CD4-positive, alpha-beta memory T cell (primary cell): ENCODE measurements around the gene GOLGA8T. TPM values are rescaled to one million over a fixed set of nuclear protein-coding genes. Genes with fewer than 3 reads are reported as not detected.
"Not testable (repeated sequence)": the region's sequence is repeated elsewhere in the genome, so short reads cannot be mapped to it uniquely, and the experiment has no call there.

ENCODE experiments used
- CTCF ChIA-PET: fragments of 350-600 bp; sonication (Branson Sonifier 250); formaldehyde crosslinking; loops from one replicate; lab custom pipeline; 2021; ENCODE audit warnings: inconsistent platforms; ENCODE audit not compliant: partially characterized antibody; lab: Charles Lee
- POLR2A ChIA-PET: fragments of 350-600 bp; sonication (Branson Sonifier 250); formaldehyde crosslinking; loops from one replicate; lab custom pipeline; 2021; ENCODE audit not compliant: partially characterized antibody; lab: Charles Lee
- DNase-seq, 5 donors: peaks; one replicate each; pipeline versions ENCODE4 v3.0.0 to v3.0.0-alpha.2; 2020 to 2022; ENCODE audit warnings: mixed read lengths in 1 of 5
- H3K27ac ChIP-seq: one replicate; pipeline ENCODE4 v1.7.0; 2013; ENCODE audit warnings: low read depth, low read length
- H3K27me3 ChIP-seq: 2 replicates; pipeline ENCODE4 v1.7.0; 2013; ENCODE audit warnings: mild to moderate bottlenecking, low read length, moderate library complexity; ENCODE audit not compliant: insufficient read depth
- H3K36me3 ChIP-seq: 2 replicates; pipeline ENCODE4 v1.7.0; 2013; ENCODE audit warnings: mild to moderate bottlenecking, low read length, moderate library complexity; ENCODE audit not compliant: insufficient read depth
- H3K4me1 ChIP-seq: 2 replicates; pipeline ENCODE4 v1.7.0; 2013; ENCODE audit warnings: mild to moderate bottlenecking, low read length, moderate library complexity; ENCODE audit not compliant: insufficient read depth
- H3K4me3 ChIP-seq, 2 donors: one replicate each; pipeline ENCODE4 v1.7.0; 2013; ENCODE audit warnings: low read length in 2 of 2, mild to moderate bottlenecking in 1 of 2
- H3K9me3 ChIP-seq, 2 donors: one replicate each; pipeline ENCODE4 v1.7.0; 2013; ENCODE audit warnings: low read length in 2 of 2, control low read depth in 1 of 2; ENCODE audit not compliant: control insufficient read depth in 1 of 2
- H3K27ac Mint-ChIP-seq, 7 donors: one replicate each; pipeline ENCODE4 v1.8.0; 2020 to 2021; ENCODE audit warnings: mixed read lengths in 7 of 7, mild to moderate bottlenecking in 6 of 7, inconsistent platforms in 3 of 7, moderate library complexity in 3 of 7
- H3K27me3 Mint-ChIP-seq, 2 donors: one replicate each; pipeline ENCODE4 v1.8.0; 2020 to 2021; ENCODE audit warnings: mixed read lengths in 2 of 2
- H3K36me3 Mint-ChIP-seq, 2 donors: one replicate each; pipeline ENCODE4 v1.8.0; 2020 to 2021; ENCODE audit warnings: mixed read lengths in 2 of 2, inconsistent platforms in 1 of 2, mild to moderate bottlenecking in 1 of 2
- H3K4me1 Mint-ChIP-seq, 4 donors: one replicate each; pipeline ENCODE4 v1.8.0; 2020 to 2021; ENCODE audit warnings: mixed read lengths in 4 of 4, mild to moderate bottlenecking in 1 of 4
- H3K4me3 Mint-ChIP-seq, 8 donors: one replicate each; pipeline ENCODE4 v1.8.0; 2020 to 2021; ENCODE audit warnings: mixed read lengths in 8 of 8, mild to moderate bottlenecking in 7 of 8, moderate library complexity in 6 of 8, inconsistent platforms in 3 of 8
- H3K9me3 Mint-ChIP-seq, 8 donors: one replicate each; pipeline ENCODE4 v1.8.0; 2020 to 2021; ENCODE audit warnings: mixed read lengths in 8 of 8, mild to moderate bottlenecking in 5 of 8, inconsistent platforms in 3 of 8, moderate library complexity in 1 of 8
- intact Hi-C: fragments of 100-400 bp; cut with micrococcal nuclease; formaldehyde crosslinking; loops from one replicate; pipeline ENCODE4 v1.15.1; 2023
- polyA plus RNA-seq, 2 donors: library from polyadenylated mRNA; unstranded; fragments of 300-500 nt; fragmentation: Illumina TruSeq; gene quantifications; one replicate each; pipeline ENCODE4 v1.2.3, GENCODE V29; 2021
- total RNA-seq, 2 experiments: library from RNA; stranded (reverse); gene quantifications; one replicate each; pipeline ENCODE4 v1.2.3, GENCODE V29; 2021

GOLGA8T gene
- total RNA-seq (under 1 TPM in 1 of 2 experiments, not detected in 1; 0.72 TPM), polyA plus RNA-seq (not detected)

- H3K36me3 ChIP-seq, H3K9me3 Mint-ChIP-seq, DNase-seq, H3K4me3 Mint-ChIP-seq, H3K27me3 ChIP-seq, H3K27ac Mint-ChIP-seq, H3K27ac ChIP-seq, H3K4me1 Mint-ChIP-seq, H3K9me3 ChIP-seq, H3K36me3 Mint-ChIP-seq, CTCF ChIA-PET, H3K4me3 ChIP-seq, intact Hi-C loops, H3K4me1 ChIP-seq, H3K27me3 Mint-ChIP-seq, POLR2A ChIA-PET: not testable (repeated sequence)
Measured at GRCh38 chr15:30134751-30135150, at the start of gene GOLGA8T. GOLGA8T (plus strand) TSS chr15:30135051; CDS start chr15:30135149, 98 bp downstream.

GRCh38 chr15:30097827-30098226, 37.0 kb upstream of the GOLGA8T start:
- H3K27ac ChIP-seq, intact Hi-C loops, H3K27ac Mint-ChIP-seq, H3K4me1 Mint-ChIP-seq, DNase-seq, H3K36me3 ChIP-seq, H3K9me3 Mint-ChIP-seq, H3K27me3 Mint-ChIP-seq, H3K36me3 Mint-ChIP-seq, H3K4me3 Mint-ChIP-seq, H3K9me3 ChIP-seq, H3K4me3 ChIP-seq, H3K4me1 ChIP-seq, POLR2A ChIA-PET, H3K27me3 ChIP-seq, CTCF ChIA-PET: not testable (repeated sequence)

- H3K9me3 Mint-ChIP-seq, CTCF ChIA-PET, H3K27me3 Mint-ChIP-seq, H3K4me1 Mint-ChIP-seq, H3K4me1 ChIP-seq, H3K36me3 ChIP-seq, H3K27ac Mint-ChIP-seq, H3K36me3 Mint-ChIP-seq, H3K9me3 ChIP-seq, POLR2A ChIA-PET, intact Hi-C loops, H3K27me3 ChIP-seq, H3K4me3 ChIP-seq, H3K4me3 Mint-ChIP-seq, H3K27ac ChIP-seq, DNase-seq: not testable (repeated sequence)
Measured at GRCh38 chr15:30102890-30103289, 32.0 kb upstream of the GOLGA8T start.

- H3K27me3 ChIP-seq, POLR2A ChIA-PET, H3K27me3 Mint-ChIP-seq, CTCF ChIA-PET, intact Hi-C loops, H3K36me3 ChIP-seq, H3K9me3 ChIP-seq, H3K27ac Mint-ChIP-seq, H3K4me1 Mint-ChIP-seq, H3K36me3 Mint-ChIP-seq, DNase-seq, H3K4me1 ChIP-seq, H3K9me3 Mint-ChIP-seq, H3K27ac ChIP-seq, H3K4me3 ChIP-seq: not testable (repeated sequence)
- peak overlapping the region in 1 of 8 donors; percentile 26 for H3K4me3 Mint-ChIP-seq
Measured at GRCh38 chr15:30103941-30104507, 30.8 kb upstream of the GOLGA8T start.

- DNase-seq, H3K27ac Mint-ChIP-seq, intact Hi-C loops, H3K27ac ChIP-seq, H3K36me3 Mint-ChIP-seq, H3K9me3 ChIP-seq, H3K27me3 ChIP-seq, H3K4me3 Mint-ChIP-seq, H3K4me3 ChIP-seq, H3K4me1 Mint-ChIP-seq, POLR2A ChIA-PET, H3K4me1 ChIP-seq, CTCF ChIA-PET, H3K9me3 Mint-ChIP-seq, H3K27me3 Mint-ChIP-seq, H3K36me3 ChIP-seq: not testable (repeated sequence)
Measured at GRCh38 chr15:30110591-30110990, 24.3 kb upstream of the GOLGA8T start.

- intact Hi-C loops, H3K27ac ChIP-seq, POLR2A ChIA-PET, H3K4me3 ChIP-seq, H3K36me3 Mint-ChIP-seq, H3K4me3 Mint-ChIP-seq, H3K9me3 ChIP-seq, H3K27me3 Mint-ChIP-seq, H3K4me1 ChIP-seq, H3K9me3 Mint-ChIP-seq, CTCF ChIA-PET, H3K27ac Mint-ChIP-seq, H3K27me3 ChIP-seq, H3K4me1 Mint-ChIP-seq, H3K36me3 ChIP-seq: not testable (repeated sequence)
- peak in 4 of 5 donors; percentile 1 to 30 (median 23) for DNase-seq
Measured at GRCh38 chr15:30130066-30130465, 4.8 kb upstream of the GOLGA8T start.

GRCh38 chr15:30143246-30143645, 8.4 kb downstream of the GOLGA8T start:
- intact Hi-C loops, H3K4me1 Mint-ChIP-seq, H3K27me3 Mint-ChIP-seq, H3K27ac ChIP-seq, H3K9me3 ChIP-seq, DNase-seq, H3K36me3 ChIP-seq, H3K27ac Mint-ChIP-seq, H3K4me3 ChIP-seq, H3K27me3 ChIP-seq, H3K9me3 Mint-ChIP-seq, H3K4me1 ChIP-seq, H3K4me3 Mint-ChIP-seq, H3K36me3 Mint-ChIP-seq, CTCF ChIA-PET, POLR2A ChIA-PET: not testable (repeated sequence)

- H3K4me3 Mint-ChIP-seq, H3K27me3 Mint-ChIP-seq, H3K27ac Mint-ChIP-seq, POLR2A ChIA-PET, H3K27me3 ChIP-seq, H3K9me3 ChIP-seq, H3K36me3 Mint-ChIP-seq, DNase-seq, H3K4me3 ChIP-seq, H3K4me1 ChIP-seq, CTCF ChIA-PET, H3K9me3 Mint-ChIP-seq, intact Hi-C loops, H3K4me1 Mint-ChIP-seq, H3K36me3 ChIP-seq, H3K27ac ChIP-seq: not testable (repeated sequence)
Measured at GRCh38 chr15:30149891-30150290, 15.0 kb downstream of the GOLGA8T start.
